ENCODE data around the gene MBNL1.

The MBNL1 gene

DNA sequence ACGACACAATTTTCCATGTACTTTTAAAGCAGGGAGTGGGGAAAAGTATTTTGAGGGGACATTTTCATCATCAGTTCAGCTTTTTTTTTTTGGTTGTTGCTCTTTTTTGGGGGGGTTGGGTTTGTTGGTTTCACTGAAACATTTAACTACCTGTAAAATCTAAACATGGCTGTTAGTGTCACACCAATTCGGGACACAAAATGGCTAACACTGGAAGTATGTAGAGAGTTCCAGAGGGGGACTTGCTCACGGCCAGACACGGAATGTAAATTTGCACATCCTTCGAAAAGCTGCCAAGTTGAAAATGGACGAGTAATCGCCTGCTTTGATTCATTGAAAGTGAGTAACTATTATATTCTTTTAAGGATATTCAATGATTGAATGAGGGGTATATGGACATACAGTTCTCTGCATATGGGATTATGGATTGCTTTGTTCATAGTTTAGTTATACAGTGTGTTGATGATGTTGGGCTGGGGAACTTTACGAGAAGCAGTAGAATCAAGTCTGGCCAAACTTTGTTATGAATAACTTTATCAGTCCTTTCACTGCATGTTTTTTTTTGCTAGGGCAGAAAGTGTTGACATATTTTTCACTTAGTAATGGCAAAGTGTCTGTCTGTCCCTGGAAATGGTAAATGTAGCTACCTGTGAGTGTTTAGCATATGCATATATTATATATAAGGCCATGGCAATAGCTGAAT is 31.5 kb downstream of the MBNL1 start:
- H3K4me3 ChIP-seq (ENCODE audit: low read depth, low read length), result peak overlapping the region; percentile 19
- ChIA-PET POLR2A (interaction anchor here (0.7 to 1.2 kb wide), 2 partner anchors 31 to 32 kb away, joined by 4 to 6 read pairs; partner anchors contain the start of gene MBNL1), CTCF (no interaction called here)
- H3K36me3 ChIP-seq (ENCODE audit: control insufficient read depth in 2 of 2, insufficient read depth in 1 of 2, low read length in 2 of 2), result no peaks in the 10 kb centered on the region
- 0 out of 2 replicates have a peak overlapping the region, but pooled peaks have one; percentile 32 for H3K27ac ChIP-seq (ENCODE audit: extremely low read depth, low read depth, low read length)
- 0 out of 2 replicates have a peak, but pooled peaks cover 4% of the 10 kb centered on the region for H3K4me1 ChIP-seq (ENCODE audit: control insufficient read depth, insufficient read depth, low read length)
- no peaks in the 10 kb centered on the region for H3K9me3 ChIP-seq (ENCODE audit: control insufficient read depth, insufficient read depth, low read depth, low read length)
- TF ChIP-seq SCRT1 (tag by site-specific recombination; IDR thresholded peaks at IDR 0.05; ENCODE audit: borderline replicate concordance), result no peak
- no peak for TF ChIP-seq ZNF302 (tag by site-specific recombination; IDR thresholded peaks at IDR 0.05; ENCODE audit: low read depth)
- TF ChIP-seq ZNF175 (tag by site-specific recombination; IDR thresholded peaks at IDR 0.05), result no peak
- TF ChIP-seq REPIN1 (tag by site-specific recombination; IDR thresholded peaks at IDR 0.05; ENCODE audit: low read depth), result no peak
- TF ChIP-seq, protein P1, sequence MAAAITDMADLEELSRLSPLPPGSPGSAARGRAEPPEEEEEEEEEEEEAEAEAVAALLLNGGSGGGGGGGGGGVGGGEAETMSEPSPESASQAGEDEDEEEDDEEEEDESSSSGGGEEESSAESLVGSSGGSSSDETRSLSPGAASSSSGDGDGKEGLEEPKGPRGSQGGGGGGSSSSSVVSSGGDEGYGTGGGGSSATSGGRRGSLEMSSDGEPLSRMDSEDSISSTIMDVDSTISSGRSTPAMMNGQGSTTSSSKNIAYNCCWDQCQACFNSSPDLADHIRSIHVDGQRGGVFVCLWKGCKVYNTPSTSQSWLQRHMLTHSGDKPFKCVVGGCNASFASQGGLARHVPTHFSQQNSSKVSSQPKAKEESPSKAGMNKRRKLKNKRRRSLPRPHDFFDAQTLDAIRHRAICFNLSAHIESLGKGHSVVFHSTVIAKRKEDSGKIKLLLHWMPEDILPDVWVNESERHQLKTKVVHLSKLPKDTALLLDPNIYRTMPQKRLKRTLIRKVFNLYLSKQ (tag by site-specific recombination; IDR thresholded peaks at IDR 0.05; ENCODE audit: borderline replicate concordance), result no peak
- peak; percentile 19; the same call in 1 of the 2 replicates for TF ChIP-seq ZBTB20 (tag by site-specific recombination; IDR thresholded peaks at IDR 0.05)
- TF ChIP-seq ZNF791 (tag by site-specific recombination; IDR thresholded peaks at IDR 0.05), result no peak
- TF ChIP-seq ZNF146 (tag by site-specific recombination; IDR thresholded peaks at IDR 0.05), result no peak
- no peak for TF ChIP-seq ZEB2 (tag by site-specific recombination; IDR thresholded peaks at IDR 0.05)
- peak; percentile 82 for TF ChIP-seq FEZF1 (tag by site-specific recombination; IDR thresholded peaks at IDR 0.05)
- no peak for TF ChIP-seq ZNF530 (tag by site-specific recombination; IDR thresholded peaks at IDR 0.05; ENCODE audit: low read depth)
- peak; percentile 63 for TF ChIP-seq PRDM1 (tag by site-specific recombination; IDR thresholded peaks at IDR 0.05)
- TF ChIP-seq, protein P2, sequence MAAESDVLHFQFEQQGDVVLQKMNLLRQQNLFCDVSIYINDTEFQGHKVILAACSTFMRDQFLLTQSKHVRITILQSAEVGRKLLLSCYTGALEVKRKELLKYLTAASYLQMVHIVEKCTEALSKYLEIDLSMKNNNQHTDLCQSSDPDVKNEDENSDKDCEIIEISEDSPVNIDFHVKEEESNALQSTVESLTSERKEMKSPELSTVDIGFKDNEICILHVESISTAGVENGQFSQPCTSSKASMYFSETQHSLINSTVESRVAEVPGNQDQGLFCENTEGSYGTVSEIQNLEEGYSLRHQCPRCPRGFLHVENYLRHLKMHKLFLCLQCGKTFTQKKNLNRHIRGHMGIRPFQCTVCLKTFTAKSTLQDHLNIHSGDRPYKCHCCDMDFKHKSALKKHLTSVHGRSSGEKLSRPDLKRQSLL (tag by site-specific recombination; IDR thresholded peaks at IDR 0.05), result no peak
- no peak for TF ChIP-seq ZNF184 (tag by site-specific recombination; IDR thresholded peaks at IDR 0.05)
- TF ChIP-seq SP7 (tag by site-specific recombination; IDR thresholded peaks at IDR 0.05), result no peak
- TF ChIP-seq ZNF529 (tag by site-specific recombination; IDR thresholded peaks at IDR 0.05; ENCODE audit: insufficient replicate concordance), result no peak
- TF ChIP-seq, protein P3, sequence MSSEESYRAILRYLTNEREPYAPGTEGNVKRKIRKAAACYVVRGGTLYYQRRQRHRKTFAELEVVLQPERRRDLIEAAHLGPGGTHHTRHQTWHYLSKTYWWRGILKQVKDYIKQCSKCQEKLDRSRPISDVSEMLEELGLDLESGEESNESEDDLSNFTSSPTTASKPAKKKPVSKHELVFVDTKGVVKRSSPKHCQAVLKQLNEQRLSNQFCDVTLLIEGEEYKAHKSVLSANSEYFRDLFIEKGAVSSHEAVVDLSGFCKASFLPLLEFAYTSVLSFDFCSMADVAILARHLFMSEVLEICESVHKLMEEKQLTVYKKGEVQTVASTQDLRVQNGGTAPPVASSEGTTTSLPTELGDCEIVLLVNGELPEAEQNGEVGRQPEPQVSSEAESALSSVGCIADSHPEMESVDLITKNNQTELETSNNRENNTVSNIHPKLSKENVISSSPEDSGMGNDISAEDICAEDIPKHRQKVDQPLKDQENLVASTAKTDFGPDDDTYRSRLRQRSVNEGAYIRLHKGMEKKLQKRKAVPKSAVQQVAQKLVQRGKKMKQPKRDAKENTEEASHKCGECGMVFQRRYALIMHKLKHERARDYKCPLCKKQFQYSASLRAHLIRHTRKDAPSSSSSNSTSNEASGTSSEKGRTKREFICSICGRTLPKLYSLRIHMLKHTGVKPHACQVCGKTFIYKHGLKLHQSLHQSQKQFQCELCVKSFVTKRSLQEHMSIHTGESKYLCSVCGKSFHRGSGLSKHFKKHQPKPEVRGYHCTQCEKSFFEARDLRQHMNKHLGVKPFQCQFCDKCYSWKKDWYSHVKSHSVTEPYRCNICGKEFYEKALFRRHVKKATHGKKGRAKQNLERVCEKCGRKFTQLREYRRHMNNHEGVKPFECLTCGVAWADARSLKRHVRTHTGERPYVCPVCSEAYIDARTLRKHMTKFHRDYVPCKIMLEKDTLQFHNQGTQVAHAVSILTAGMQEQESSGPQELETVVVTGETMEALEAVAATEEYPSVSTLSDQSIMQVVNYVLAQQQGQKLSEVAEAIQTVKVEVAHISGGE (tag by site-specific recombination; conservative IDR thresholded peaks at IDR 0.05; ENCODE audit: low read depth), result peak; percentile 90
- peak; percentile 70 for TF ChIP-seq YY1 (tag by site-specific recombination; IDR thresholded peaks at IDR 0.05)
- TF ChIP-seq, protein P4, sequence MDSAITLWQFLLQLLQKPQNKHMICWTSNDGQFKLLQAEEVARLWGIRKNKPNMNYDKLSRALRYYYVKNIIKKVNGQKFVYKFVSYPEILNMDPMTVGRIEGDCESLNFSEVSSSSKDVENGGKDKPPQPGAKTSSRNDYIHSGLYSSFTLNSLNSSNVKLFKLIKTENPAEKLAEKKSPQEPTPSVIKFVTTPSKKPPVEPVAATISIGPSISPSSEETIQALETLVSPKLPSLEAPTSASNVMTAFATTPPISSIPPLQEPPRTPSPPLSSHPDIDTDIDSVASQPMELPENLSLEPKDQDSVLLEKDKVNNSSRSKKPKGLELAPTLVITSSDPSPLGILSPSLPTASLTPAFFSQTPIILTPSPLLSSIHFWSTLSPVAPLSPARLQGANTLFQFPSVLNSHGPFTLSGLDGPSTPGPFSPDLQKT (IDR thresholded peaks at IDR 0.05; ENCODE audit: borderline replicate concordance, low read depth, low read length), result no peak
- no peak for TF ChIP-seq ZNF239 (tag by site-specific recombination; IDR thresholded peaks at IDR 0.05)
- TF ChIP-seq TRIM28 (IDR thresholded peaks at IDR 0.05; ENCODE audit: borderline replicate concordance, low read length), result no peak
- TF ChIP-seq, protein P5, sequence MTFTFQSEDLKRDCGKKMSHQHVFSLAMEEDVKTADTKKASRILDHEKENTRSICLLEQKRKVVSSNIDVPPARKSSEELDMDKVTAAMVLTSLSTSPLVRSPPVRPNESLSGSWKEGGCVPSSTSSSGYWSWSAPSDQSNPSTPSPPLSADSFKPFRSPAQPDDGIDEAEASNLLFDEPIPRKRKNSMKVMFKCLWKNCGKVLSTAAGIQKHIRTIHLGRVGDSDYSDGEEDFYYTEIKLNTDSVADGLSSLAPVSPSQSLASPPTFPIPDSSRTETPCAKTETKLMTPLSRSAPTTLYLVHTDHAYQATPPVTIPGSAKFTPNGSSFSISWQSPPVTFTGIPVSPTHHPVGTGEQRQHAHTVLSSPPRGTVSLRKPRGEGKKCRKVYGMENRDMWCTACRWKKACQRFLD (tag by site-specific recombination; IDR thresholded peaks at IDR 0.05), result no peak
- no peak for TF ChIP-seq MZF1 (tag by site-specific recombination; IDR thresholded peaks at IDR 0.05; ENCODE audit: borderline replicate concordance)
- no peak for TF ChIP-seq ZNF621 (tag by site-specific recombination; IDR thresholded peaks at IDR 0.05)
- no peak for TF ChIP-seq ZNF660 (tag by site-specific recombination; IDR thresholded peaks at IDR 0.05)
- no peak for TF ChIP-seq ZNF211 (tag by site-specific recombination; IDR thresholded peaks at IDR 0.05; ENCODE audit: low read depth)
- TF ChIP-seq, protein P6, sequence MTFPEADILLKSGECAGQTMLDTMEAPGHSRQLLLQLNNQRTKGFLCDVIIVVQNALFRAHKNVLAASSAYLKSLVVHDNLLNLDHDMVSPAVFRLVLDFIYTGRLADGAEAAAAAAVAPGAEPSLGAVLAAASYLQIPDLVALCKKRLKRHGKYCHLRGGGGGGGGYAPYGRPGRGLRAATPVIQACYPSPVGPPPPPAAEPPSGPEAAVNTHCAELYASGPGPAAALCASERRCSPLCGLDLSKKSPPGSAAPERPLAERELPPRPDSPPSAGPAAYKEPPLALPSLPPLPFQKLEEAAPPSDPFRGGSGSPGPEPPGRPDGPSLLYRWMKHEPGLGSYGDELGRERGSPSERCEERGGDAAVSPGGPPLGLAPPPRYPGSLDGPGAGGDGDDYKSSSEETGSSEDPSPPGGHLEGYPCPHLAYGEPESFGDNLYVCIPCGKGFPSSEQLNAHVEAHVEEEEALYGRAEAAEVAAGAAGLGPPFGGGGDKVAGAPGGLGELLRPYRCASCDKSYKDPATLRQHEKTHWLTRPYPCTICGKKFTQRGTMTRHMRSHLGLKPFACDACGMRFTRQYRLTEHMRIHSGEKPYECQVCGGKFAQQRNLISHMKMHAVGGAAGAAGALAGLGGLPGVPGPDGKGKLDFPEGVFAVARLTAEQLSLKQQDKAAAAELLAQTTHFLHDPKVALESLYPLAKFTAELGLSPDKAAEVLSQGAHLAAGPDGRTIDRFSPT (tag by site-specific recombination; IDR thresholded peaks at IDR 0.05), result no peak
- TF ChIP-seq ZNF654 (tag by site-specific recombination; IDR thresholded peaks at IDR 0.05; ENCODE audit: low read depth), result no peak

All from HEK293 (cell line).